Measurements from ENCODE around the gene ANAPC5. TPM values are rescaled to one million over a fixed set of nuclear protein-coding genes. Genes with fewer than 3 reads are reported as not detected.

The ANAPC5 gene
- total RNA-seq, 1 donor from 2014 or later: 115 TPM

DNA sequence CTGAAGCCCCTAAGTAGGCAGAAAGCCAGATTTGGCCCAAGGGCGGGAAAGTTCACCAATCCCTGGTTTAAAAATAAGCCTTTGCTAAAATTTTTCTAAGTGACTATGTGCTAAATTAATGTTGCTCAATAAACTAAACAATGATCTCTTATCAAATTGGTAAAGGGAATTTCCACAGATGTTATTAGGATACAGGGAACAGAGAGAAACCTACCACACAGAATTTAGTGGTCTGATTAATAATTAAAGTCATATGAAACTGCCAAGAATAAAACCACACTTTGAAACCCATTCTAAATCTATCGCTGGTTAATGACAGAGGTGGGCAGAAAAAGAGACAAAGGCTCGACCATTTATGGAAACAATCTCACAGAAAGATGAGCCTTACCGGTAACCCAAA lies 22.0 kb downstream of the ANAPC5 start:
- TF ChIP-seq CTCF (IDR thresholded peaks at IDR 0.05; ENCODE audit: insufficient read depth, low read length, severe bottlenecking): no peak

GRCh38 chr12:121328620-121329019 lies 23.6 kb downstream of the ANAPC5 start:
- FAIRE-seq: no peak
- peaks cover 32% of the 10 kb centered on the region for H3K36me3 ChIP-seq (ENCODE audit: control insufficient read depth, insufficient read depth, low read length)

More for the DNA sequence above, 22.0 kb downstream of the ANAPC5 start:
- FAIRE-seq (no peak), DNase-seq (ENCODE audit: low read depth) (no peak)
- H3K27me3 ChIP-seq (ENCODE audit: control insufficient read depth, insufficient read depth, low read length): no peaks in the 10 kb centered on the region
- H3K36me3 ChIP-seq (ENCODE audit: control insufficient read depth, insufficient read depth, low read length): peaks cover 29% of the 10 kb centered on the region
- no peak overlapping the region for H3K4me3 ChIP-seq (ENCODE audit: low read depth, low read length)

DNA sequence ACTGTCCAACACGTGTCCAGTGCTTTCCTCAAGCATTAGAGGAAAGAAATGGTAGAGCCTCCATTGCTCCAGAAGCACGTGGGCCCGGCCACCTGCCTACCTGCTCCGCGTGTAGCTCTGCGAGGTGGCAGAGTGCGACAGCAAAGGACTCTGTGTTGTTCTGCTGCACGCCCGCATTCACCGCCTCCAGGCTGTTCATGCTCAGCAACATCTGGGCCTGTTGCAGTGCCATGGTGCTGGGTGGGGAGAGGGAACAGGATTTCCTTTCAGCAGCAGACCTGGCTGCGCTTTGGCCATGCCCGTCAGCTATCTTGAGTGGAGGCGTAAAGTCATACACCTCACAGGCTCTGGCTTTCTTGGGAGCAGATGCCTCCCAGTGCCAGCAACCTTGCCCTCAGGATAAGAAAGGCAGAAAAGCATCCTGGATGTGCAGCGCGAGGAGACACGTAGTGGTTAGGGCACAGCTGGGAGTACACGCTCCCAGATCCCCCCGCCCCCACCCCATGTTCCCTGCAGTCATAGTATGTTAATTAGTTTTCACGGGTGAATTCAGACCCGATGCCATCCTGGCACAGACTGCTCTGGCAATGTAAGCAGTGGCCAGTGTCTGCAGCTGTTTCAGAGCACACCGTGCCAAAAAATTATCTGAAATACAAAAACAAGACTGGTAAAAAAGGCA lies 25.1 kb downstream of the ANAPC5 start:
- H3K4me3 ChIP-seq (ENCODE audit: low read depth, low read length): no peak overlapping the region
- no peak for TF ChIP-seq CTCF (IDR thresholded peaks at IDR 0.05; ENCODE audit: insufficient read depth, low read length, severe bottlenecking)
- peaks cover 30% of the 10 kb centered on the region for H3K36me3 ChIP-seq (ENCODE audit: control insufficient read depth, insufficient read depth, low read length)
- no peaks in the 10 kb centered on the region for H3K27me3 ChIP-seq (ENCODE audit: control insufficient read depth, insufficient read depth, low read length)
- DNase-seq (ENCODE audit: low read depth) (no peak), FAIRE-seq (no peak)

More at GRCh38 chr12:121328620-121329019, 23.6 kb downstream of the ANAPC5 start:
- DNase-seq (ENCODE audit: low read depth): no peak
- H3K4me3 ChIP-seq (ENCODE audit: low read depth, low read length): no peak overlapping the region
- no peak for TF ChIP-seq CTCF (IDR thresholded peaks at IDR 0.05; ENCODE audit: insufficient read depth, low read length, severe bottlenecking)
- H3K27me3 ChIP-seq (ENCODE audit: control insufficient read depth, insufficient read depth, low read length): no peaks in the 10 kb centered on the region

DNA sequence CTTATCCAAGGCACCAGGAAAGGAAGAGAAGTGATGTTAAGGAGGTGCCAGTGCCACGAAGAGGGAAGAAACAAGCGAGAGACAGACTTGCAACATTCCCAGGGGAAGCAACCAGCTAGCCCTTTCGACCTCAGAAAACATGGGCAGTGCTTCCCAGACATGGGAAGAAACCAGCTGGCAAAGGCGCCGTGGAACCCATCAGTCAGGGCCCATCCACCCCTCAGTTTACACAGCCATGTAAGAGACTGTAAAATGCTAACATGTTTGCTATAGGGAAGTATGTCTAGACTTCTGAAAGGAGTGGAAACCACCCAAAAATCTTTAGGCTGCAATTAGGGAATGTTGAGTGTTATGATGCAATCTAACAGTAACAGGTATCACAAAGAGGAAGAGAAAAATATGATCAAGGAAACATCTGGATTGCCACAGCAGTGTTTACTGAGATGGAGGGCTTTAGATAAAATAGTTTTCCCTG lies 26.3 kb downstream of the ANAPC5 start:
- FAIRE-seq (no peak), DNase-seq (ENCODE audit: low read depth) (no peak)
- no peaks in the 10 kb centered on the region for H3K27me3 ChIP-seq (ENCODE audit: control insufficient read depth, insufficient read depth, low read length)
- no peak for TF ChIP-seq CTCF (IDR thresholded peaks at IDR 0.05; ENCODE audit: insufficient read depth, low read length, severe bottlenecking)
- H3K4me3 ChIP-seq (ENCODE audit: low read depth, low read length): no peak overlapping the region
- H3K36me3 ChIP-seq (ENCODE audit: control insufficient read depth, insufficient read depth, low read length): peaks cover 22% of the 10 kb centered on the region

DNA sequence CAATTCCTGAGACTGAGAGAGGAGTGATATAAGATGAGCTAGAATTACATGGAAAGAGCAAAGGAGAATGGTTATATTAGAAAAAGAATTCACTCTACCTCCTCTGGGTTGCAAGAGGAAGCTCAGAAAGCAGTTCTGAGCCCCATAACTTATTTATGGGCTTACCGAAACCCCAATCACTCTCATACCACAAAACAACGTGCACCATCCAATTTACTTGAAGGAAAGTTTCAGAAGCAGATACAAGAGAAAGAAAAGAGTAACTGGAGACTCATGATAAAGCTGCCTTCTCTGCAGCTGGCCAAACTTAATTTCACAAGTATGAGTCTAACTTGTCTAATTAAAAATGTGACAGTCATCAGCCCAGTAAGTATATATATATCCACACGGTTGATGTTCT lies 28.3 kb downstream of the ANAPC5 start:
- H3K36me3 ChIP-seq (ENCODE audit: control insufficient read depth, insufficient read depth, low read length): peaks cover 22% of the 10 kb centered on the region
- no peak overlapping the region for H3K4me3 ChIP-seq (ENCODE audit: low read depth, low read length)
- FAIRE-seq: no peak
- DNase-seq (ENCODE audit: low read depth): no peak
- TF ChIP-seq CTCF (IDR thresholded peaks at IDR 0.05; ENCODE audit: insufficient read depth, low read length, severe bottlenecking): no peak
- no peaks in the 10 kb centered on the region for H3K27me3 ChIP-seq (ENCODE audit: control insufficient read depth, insufficient read depth, low read length)

DNA sequence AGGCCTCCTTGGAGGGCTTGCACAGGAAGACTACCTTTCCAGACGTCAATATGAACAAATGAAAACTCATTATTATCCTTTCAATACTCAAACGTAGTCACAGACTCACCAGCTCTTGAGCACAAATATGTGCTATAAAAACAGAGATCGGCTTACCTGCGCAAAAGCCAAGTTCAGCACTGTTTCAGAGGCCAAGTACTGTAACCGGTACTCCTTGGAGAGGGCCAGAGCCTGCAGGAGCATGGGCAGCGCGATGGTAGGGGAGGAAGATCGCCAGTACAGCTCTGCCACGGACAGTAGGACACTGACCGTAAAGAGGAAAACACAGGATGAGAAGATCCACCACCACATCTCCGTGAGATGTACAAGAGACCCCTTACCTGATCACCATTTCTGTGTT lies 34.1 kb downstream of the ANAPC5 start:
- no peak for DNase-seq (ENCODE audit: low read depth)
- Histone ChIP-seq H3K27me3 (ENCODE audit: control insufficient read depth, insufficient read depth, low read length) (no peaks in the 10 kb centered on the region), H3K36me3 (ENCODE audit: control insufficient read depth, insufficient read depth, low read length) (peaks cover 6% of the 10 kb centered on the region), H3K4me3 (ENCODE audit: low read depth, low read length) (no peak overlapping the region)
- no peak for FAIRE-seq
- no peak for TF ChIP-seq CTCF (IDR thresholded peaks at IDR 0.05; ENCODE audit: insufficient read depth, low read length, severe bottlenecking)
